GM23338 (cell line): ENCODE measurements around the gene ZNF20. TPM values are rescaled to one million over a fixed set of nuclear protein-coding genes. Genes with fewer than 3 reads are reported as not detected.

ENCODE experiments used
- ATAC-seq: fragments of 200-7000 bp; cut with Tn5 transposase; 3 replicates; pipeline ENCODE4 v1.9.1; 2020
- DNase-seq: peaks from one replicate; pipeline ENCODE4 v3.0.0-alpha.2; 2015; ENCODE audit warnings: low spot score
- H2AFZ ChIP-seq: fragments of 200-600 bp; sonication (generic); 2 replicates; pipeline ENCODE4 v1.8.0; 2016; ENCODE audit warnings: antibody characterized with exemption, mild to moderate bottlenecking, moderate library complexity
- H3F3A ChIP-seq: fragments of 200-600 bp; sonication (generic); replicated peaks from 2 replicates; pipeline ENCODE4 v1.8.0; 2017; ENCODE audit warnings: antibody characterized with exemption, mixed run types, low read depth
- H3K27ac ChIP-seq: fragments of 200-600 bp; sonication (generic); 2 replicates; pipeline ENCODE4 v1.6.1; 2016; ENCODE audit warnings: low read depth
- H3K27me3 ChIP-seq: fragments of 200-600 bp; sonication (generic); 2 replicates; pipeline ENCODE4 v1.8.0; 2016; ENCODE audit warnings: mild to moderate bottlenecking, mixed run types, moderate library complexity; ENCODE audit not compliant: insufficient read depth
- H3K36me3 ChIP-seq: fragments of 200-600 bp; sonication (generic); 2 replicates; pipeline ENCODE4 v1.8.0; 2016; ENCODE audit warnings: mild to moderate bottlenecking; ENCODE audit not compliant: insufficient read depth
- H3K4me1 ChIP-seq: fragments of 200-600 bp; sonication (generic); 2 replicates; pipeline ENCODE4 v1.8.0; 2016; ENCODE audit warnings: mild to moderate bottlenecking, moderate library complexity; ENCODE audit not compliant: insufficient read depth
- H3K4me2 ChIP-seq: fragments of 200-600 bp; sonication (generic); 2 replicates; pipeline ENCODE4 v1.7.1; 2017; ENCODE audit warnings: mixed run types
- H3K4me3 ChIP-seq: fragments of 200-600 bp; sonication (generic); 2 replicates; pipeline ENCODE4 v1.6.1; 2016; ENCODE audit warnings: mixed run types
- H3K79me2 ChIP-seq: fragments of 200-600 bp; sonication (generic); replicated peaks from 2 replicates; pipeline ENCODE4 v1.8.0; 2017; ENCODE audit warnings: mild to moderate bottlenecking; ENCODE audit not compliant: insufficient read depth
- H3K9me2 ChIP-seq: fragments of 200-600 bp; sonication (generic); 2 replicates; pipeline ENCODE4 v1.8.0; 2017; ENCODE audit not compliant: insufficient read depth
- H4K20me1 ChIP-seq: fragments of 200-600 bp; sonication (generic); replicated peaks from 2 replicates; pipeline ENCODE4 v1.8.0; 2017; ENCODE audit warnings: mild to moderate bottlenecking; ENCODE audit not compliant: insufficient read depth
- H3K27ac Mint-ChIP-seq: 2 replicates; pipeline ENCODE4 v1.8.0; 2020; ENCODE audit warnings: inconsistent platforms, mild to moderate bottlenecking, moderate library complexity, mixed read lengths
- H3K27me3 Mint-ChIP-seq: 3 replicates; pipeline ENCODE4 v1.8.0; 2022; ENCODE audit warnings: low read depth, mild to moderate bottlenecking, moderate library complexity, mixed read lengths, inconsistent platforms; ENCODE audit not compliant: insufficient read depth, poor library complexity
- H3K36me3 Mint-ChIP-seq: 3 replicates; pipeline ENCODE4 v1.8.0; 2021; ENCODE audit warnings: low read depth, mild to moderate bottlenecking, inconsistent platforms, moderate library complexity, mixed read lengths
- H3K4me1 Mint-ChIP-seq: 3 replicates; pipeline ENCODE4 v1.8.0; 2020; ENCODE audit warnings: mild to moderate bottlenecking, inconsistent platforms, mixed read lengths
- H3K4me3 Mint-ChIP-seq: 3 replicates; pipeline ENCODE4 v1.8.0; 2021; ENCODE audit warnings: moderate library complexity, mild to moderate bottlenecking, inconsistent platforms, mixed read lengths
- H3K9me3 Mint-ChIP-seq: 3 replicates; pipeline ENCODE4 v1.8.0; 2020; ENCODE audit warnings: moderate library complexity, mild to moderate bottlenecking, inconsistent platforms, mixed read lengths
- CTCF ChIP-seq, 2 experiments: fragments of 200-600 bp in 1 of 2; sonication (generic) in 1 of 2; conservative IDR thresholded peaks; 2 replicates each; pipeline versions ENCODE4 v1.5.1 to v1.6.1; 2016 to 2017; ENCODE audit warnings: antibody characterized with exemption in 2 of 2, low read depth in 2 of 2, mild to moderate bottlenecking in 2 of 2, moderate library complexity in 1 of 2
- EZH2 ChIP-seq: fragments of 200-600 bp; sonication (generic); IDR thresholded peaks from one replicate; pipeline ENCODE4 v1.8.0; 2017; ENCODE audit warnings: antibody characterized with exemption, mild to moderate bottlenecking, low read depth; ENCODE audit not compliant: unreplicated experiment
- EZH2phosphoT487 ChIP-seq: fragments of 200-600 bp; sonication (generic); IDR thresholded peaks from one replicate; pipeline ENCODE4 v1.8.1; 2018; ENCODE audit warnings: antibody characterized with exemption; ENCODE audit not compliant: unreplicated experiment
- JUNB ChIP-seq: IDR thresholded peaks from one replicate; pipeline ENCODE4 v1.6.1; 2016; ENCODE audit warnings: antibody characterized with exemption; ENCODE audit not compliant: unreplicated experiment
- NANOG ChIP-seq: IDR thresholded peaks from 2 replicates; pipeline ENCODE4 v1.6.1; 2016; ENCODE audit warnings: antibody characterized with exemption, borderline replicate concordance
- STAT1 ChIP-seq: IDR thresholded peaks from one replicate; pipeline ENCODE4 v1.6.1; 2016; ENCODE audit warnings: antibody characterized with exemption; ENCODE audit not compliant: unreplicated experiment
- ZNF114 ChIP-seq: fragments of 250-450 bp; sonication (Bioruptor Pico); IDR thresholded peaks from 2 replicates; pipeline ENCODE4 v1.5.0; 2020; ENCODE audit warnings: mild to moderate bottlenecking, moderate library complexity
- polyA plus RNA-seq: library from polyadenylated mRNA; unstranded; fragments of >200 nt; fragmentation: Nextera tagmentation; extraction: Ambion mirVana; gene quantifications from 2 replicates; pipeline ENCODE4 v1.2.1, GENCODE V29; 2016
- total RNA-seq: library from RNA; depleted of rRNA; stranded (reverse); fragments of >200 nt; shearing (Covaris generic); gene quantifications from 2 replicates; pipeline ENCODE4 v1.2.3, GENCODE V29; 2014
- TF ChIP-seq, protein P1 (sequence below): IDR thresholded peaks from one replicate; pipeline ENCODE4 v1.6.1; 2018; ENCODE audit warnings: antibody characterized with exemption; ENCODE audit not compliant: unreplicated experiment
- TF ChIP-seq, protein P2 (sequence below): fragments of 250-450 bp; sonication (Bioruptor Pico); IDR thresholded peaks from 2 replicates; pipeline ENCODE4 v1.5.0; 2020; ENCODE audit warnings: mild to moderate bottlenecking, moderate library complexity

Gene ZNF20
- total and polyA plus RNA-seq, 2 experiments from 2014 or later: 4.1 to 7.5 TPM

DNA sequence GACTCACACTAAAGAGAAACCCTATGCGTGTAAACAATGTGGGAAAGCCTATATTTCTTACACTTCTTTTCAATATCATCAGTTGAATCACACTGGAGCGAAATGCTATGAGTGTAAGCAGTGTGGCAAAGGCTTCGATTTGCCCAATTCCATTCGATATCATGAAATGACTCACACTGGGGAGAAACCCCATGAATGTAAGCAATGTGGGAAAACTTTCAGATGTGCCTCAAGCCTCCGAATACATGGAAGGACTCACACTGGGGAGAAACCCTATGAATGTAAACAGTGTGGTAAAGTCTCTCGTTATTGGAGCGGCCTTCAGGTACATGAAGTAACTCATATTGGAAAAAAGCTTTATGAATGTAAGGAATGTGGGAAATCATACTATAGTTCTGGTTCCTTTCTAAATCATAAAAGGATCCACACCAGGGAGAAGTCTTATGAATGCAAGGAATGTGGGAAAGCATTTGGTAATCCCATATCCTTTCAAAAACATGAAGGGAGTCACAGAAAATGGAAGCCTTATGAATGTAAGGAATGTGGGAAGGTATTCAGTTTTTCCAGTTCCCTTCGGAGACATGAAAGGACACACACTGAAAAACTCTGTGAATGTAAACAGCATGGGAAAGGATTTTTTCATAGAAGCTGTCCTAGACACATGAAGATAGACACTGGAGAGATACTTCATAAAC is 28.1 kb downstream of the ZNF20 start (continued):
- TF ChIP-seq ZNF114 (CRISPR knock-in tag): no peak
- TF ChIP-seq JUNB: no peak
- TF ChIP-seq, protein P1, sequence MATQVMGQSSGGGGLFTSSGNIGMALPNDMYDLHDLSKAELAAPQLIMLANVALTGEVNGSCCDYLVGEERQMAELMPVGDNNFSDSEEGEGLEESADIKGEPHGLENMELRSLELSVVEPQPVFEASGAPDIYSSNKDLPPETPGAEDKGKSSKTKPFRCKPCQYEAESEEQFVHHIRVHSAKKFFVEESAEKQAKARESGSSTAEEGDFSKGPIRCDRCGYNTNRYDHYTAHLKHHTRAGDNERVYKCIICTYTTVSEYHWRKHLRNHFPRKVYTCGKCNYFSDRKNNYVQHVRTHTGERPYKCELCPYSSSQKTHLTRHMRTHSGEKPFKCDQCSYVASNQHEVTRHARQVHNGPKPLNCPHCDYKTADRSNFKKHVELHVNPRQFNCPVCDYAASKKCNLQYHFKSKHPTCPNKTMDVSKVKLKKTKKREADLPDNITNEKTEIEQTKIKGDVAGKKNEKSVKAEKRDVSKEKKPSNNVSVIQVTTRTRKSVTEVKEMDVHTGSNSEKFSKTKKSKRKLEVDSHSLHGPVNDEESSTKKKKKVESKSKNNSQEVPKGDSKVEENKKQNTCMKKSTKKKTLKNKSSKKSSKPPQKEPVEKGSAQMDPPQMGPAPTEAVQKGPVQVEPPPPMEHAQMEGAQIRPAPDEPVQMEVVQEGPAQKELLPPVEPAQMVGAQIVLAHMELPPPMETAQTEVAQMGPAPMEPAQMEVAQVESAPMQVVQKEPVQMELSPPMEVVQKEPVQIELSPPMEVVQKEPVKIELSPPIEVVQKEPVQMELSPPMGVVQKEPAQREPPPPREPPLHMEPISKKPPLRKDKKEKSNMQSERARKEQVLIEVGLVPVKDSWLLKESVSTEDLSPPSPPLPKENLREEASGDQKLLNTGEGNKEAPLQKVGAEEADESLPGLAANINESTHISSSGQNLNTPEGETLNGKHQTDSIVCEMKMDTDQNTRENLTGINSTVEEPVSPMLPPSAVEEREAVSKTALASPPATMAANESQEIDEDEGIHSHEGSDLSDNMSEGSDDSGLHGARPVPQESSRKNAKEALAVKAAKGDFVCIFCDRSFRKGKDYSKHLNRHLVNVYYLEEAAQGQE: no peak
- no peak for TF ChIP-seq EZH2
- no peak for TF ChIP-seq CTCF (conservative IDR thresholded peaks at IDR 0.05; ENCODE audit: low read depth in 2 of 2)
- TF ChIP-seq EZH2phosphoT487: no peak

- DNase-seq (no peak), ATAC-seq (no peak)
- Mint-ChIP-seq H3K4me1 (no peaks in the 10 kb centered on the region), H3K9me3 (peaks cover 85% of the 10 kb centered on the region), H3K36me3 (peaks cover 31% of the 10 kb centered on the region; the same call in 2 of the 3 replicates), H3K4me3 (no peak overlapping the region), H3K27ac (no peak overlapping the region), H3K27me3 (peaks cover 4% of the 10 kb centered on the region)
- no peak overlapping the region for H2AFZ ChIP-seq
- H3K27me3 ChIP-seq: no peaks in the 10 kb centered on the region
- H3K27ac ChIP-seq: peak overlapping the region; percentile 74
- peaks cover 6% of the 10 kb centered on the region; the same call in 1 of the 2 replicates for H3K9me2 ChIP-seq
- peaks cover 62% of the 10 kb centered on the region for H3K36me3 ChIP-seq
- H3K4me1 ChIP-seq: no peaks in the 10 kb centered on the region
- no peaks in the 10 kb centered on the region for H4K20me1 ChIP-seq
- H3K79me2 ChIP-seq: peaks cover 33% of the 10 kb centered on the region
- H3F3A ChIP-seq: peaks cover 8% of the 10 kb centered on the region; the same call in 1 of the 2 replicates
- H3K4me3 ChIP-seq: peak overlapping the region; percentile 27; the same call in 1 of the 2 replicates
- no peak overlapping the region for H3K4me2 ChIP-seq
- no peak for TF ChIP-seq EZH2phosphoT487
- no peak for TF ChIP-seq STAT1
- TF ChIP-seq NANOG: no peak
- no peak for TF ChIP-seq EZH2
- TF ChIP-seq, protein P2, sequence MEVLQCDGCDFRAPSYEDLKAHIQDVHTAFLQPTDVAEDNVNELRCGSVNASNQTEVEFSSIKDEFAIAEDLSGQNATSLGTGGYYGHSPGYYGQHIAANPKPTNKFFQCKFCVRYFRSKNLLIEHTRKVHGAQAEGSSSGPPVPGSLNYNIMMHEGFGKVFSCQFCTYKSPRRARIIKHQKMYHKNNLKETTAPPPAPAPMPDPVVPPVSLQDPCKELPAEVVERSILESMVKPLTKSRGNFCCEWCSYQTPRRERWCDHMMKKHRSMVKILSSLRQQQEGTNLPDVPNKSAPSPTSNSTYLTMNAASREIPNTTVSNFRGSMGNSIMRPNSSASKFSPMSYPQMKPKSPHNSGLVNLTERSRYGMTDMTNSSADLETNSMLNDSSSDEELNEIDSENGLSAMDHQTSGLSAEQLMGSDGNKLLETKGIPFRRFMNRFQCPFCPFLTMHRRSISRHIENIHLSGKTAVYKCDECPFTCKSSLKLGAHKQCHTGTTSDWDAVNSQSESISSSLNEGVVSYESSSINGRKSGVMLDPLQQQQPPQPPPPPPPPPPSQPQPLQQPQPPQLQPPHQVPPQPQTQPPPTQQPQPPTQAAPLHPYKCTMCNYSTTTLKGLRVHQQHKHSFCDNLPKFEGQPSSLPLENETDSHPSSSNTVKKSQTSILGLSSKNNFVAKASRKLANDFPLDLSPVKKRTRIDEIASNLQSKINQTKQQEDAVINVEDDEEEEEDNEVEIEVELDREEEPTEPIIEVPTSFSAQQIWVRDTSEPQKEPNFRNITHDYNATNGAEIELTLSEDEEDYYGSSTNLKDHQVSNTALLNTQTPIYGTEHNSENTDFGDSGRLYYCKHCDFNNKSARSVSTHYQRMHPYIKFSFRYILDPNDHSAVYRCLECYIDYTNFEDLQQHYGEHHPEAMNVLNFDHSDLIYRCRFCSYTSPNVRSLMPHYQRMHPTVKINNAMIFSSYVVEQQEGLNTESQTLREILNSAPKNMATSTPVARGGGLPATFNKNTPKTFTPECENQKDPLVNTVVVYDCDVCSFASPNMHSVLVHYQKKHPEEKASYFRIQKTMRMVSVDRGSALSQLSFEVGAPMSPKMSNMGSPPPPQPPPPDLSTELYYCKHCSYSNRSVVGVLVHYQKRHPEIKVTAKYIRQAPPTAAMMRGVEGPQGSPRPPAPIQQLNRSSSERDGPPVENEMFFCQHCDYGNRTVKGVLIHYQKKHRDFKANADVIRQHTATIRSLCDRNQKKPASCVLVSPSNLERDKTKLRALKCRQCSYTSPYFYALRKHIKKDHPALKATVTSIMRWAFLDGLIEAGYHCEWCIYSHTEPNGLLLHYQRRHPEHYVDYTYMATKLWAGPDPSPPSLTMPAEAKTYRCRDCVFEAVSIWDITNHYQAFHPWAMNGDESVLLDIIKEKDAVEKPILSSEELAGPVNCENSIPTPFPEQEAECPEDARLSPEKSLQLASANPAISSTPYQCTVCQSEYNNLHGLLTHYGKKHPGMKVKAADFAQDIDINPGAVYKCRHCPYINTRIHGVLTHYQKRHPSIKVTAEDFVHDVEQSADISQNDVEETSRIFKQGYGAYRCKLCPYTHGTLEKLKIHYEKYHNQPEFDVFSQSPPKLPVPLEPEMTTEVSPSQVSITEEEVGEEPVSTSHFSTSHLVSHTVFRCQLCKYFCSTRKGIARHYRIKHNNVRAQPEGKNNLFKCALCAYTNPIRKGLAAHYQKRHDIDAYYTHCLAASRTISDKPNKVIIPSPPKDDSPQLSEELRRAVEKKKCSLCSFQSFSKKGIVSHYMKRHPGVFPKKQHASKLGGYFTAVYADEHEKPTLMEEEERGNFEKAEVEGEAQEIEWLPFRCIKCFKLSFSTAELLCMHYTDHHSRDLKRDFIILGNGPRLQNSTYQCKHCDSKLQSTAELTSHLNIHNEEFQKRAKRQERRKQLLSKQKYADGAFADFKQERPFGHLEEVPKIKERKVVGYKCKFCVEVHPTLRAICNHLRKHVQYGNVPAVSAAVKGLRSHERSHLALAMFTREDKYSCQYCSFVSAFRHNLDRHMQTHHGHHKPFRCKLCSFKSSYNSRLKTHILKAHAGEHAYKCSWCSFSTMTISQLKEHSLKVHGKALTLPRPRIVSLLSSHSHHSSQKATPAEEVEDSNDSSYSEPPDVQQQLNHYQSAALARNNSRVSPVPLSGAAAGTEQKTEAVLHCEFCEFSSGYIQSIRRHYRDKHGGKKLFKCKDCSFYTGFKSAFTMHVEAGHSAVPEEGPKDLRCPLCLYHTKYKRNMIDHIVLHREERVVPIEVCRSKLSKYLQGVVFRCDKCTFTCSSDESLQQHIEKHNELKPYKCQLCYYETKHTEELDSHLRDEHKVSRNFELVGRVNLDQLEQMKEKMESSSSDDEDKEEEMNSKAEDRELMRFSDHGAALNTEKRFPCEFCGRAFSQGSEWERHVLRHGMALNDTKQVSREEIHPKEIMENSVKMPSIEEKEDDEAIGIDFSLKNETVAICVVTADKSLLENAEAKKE (CRISPR knock-in tag): no peak
These were observed 29.0 kb downstream of the ZNF20 start for GRCh38 chr19:12111176-12111575.
